HUES64 (cell line): ENCODE results near the gene MTA3.

Experiments
- H3K27ac ChIP-seq: 2 replicates; pipeline ENCODE4 v1.7.0; 2013; ENCODE audit warnings: low read depth, low read length, inconsistent platforms
- H3K27me3 ChIP-seq: 2 replicates; pipeline ENCODE4 v1.6.1; 2013; ENCODE audit warnings: mild to moderate bottlenecking, low read length; ENCODE audit not compliant: insufficient read depth
- H3K36me3 ChIP-seq: 2 replicates; pipeline ENCODE4 v1.6.1; 2013; ENCODE audit warnings: mild to moderate bottlenecking, low read length; ENCODE audit not compliant: insufficient read depth
- H3K4me1 ChIP-seq: 2 replicates; pipeline ENCODE4 v1.6.1; 2013; ENCODE audit warnings: mild to moderate bottlenecking, low read length, moderate library complexity; ENCODE audit not compliant: insufficient read depth
- H3K4me3 ChIP-seq: 2 replicates; pipeline ENCODE4 v1.5.1; 2013; ENCODE audit warnings: mild to moderate bottlenecking, low read length, moderate library complexity
- H3K9ac ChIP-seq: 2 replicates; pipeline ENCODE4 v1.6.1; 2013; ENCODE audit warnings: mild to moderate bottlenecking, low read depth, low read length
- H3K9me3 ChIP-seq: 2 replicates; pipeline ENCODE4 v1.6.1; 2013; ENCODE audit warnings: low read depth, low read length; ENCODE audit not compliant: insufficient read depth
- WGBS: fragments of 150-250, 120-280 bp; methylation state at CpG from one replicate; pipeline ENCODE4 v1.1.7; 2013; ENCODE audit warnings: missing lambda C conversion rate; 5-methylcytosine and 5-hydroxymethylcytosine counted together

Gene MTA3

GRCh38 chr2:42663106-42663780 lies 94.8 kb downstream of the MTA3 start:
- Histone ChIP-seq H3K4me3 (no peak overlapping the region), H3K9ac (no peak overlapping the region), H3K27me3 (no peaks in the 10 kb centered on the region), H3K4me1 (peaks cover 31% of the 10 kb centered on the region), H3K9me3 (no peaks in the 10 kb centered on the region), H3K36me3 (peaks cover 57% of the 10 kb centered on the region), H3K27ac (no peak overlapping the region; the same call in 1 of the 2 replicates)
- WGBS = 71% methylated on average over 3 of the region's 3 CpGs

- Histone ChIP-seq H3K27me3 (no peaks in the 10 kb centered on the region), H3K36me3 (peaks cover 54% of the 10 kb centered on the region), H3K4me1 (peaks cover 27% of the 10 kb centered on the region), H3K4me3 (no peak overlapping the region), H3K9me3 (no peaks in the 10 kb centered on the region), H3K9ac (no peak overlapping the region), H3K27ac (no peak overlapping the region)
- WGBS = 100% methylated on average over 2 of the region's 3 CpGs
These were observed 95.4 kb downstream of the MTA3 start for GRCh38 chr2:42663828-42664227.

- Histone ChIP-seq H3K4me3 (no peak overlapping the region), H3K27me3 (no peaks in the 10 kb centered on the region), H3K4me1 (no peaks in the 10 kb centered on the region), H3K27ac (peak overlapping the region; percentile 25; the same call in 1 of the 2 replicates), H3K9me3 (no peaks in the 10 kb centered on the region), H3K36me3 (peaks cover 40% of the 10 kb centered on the region), H3K9ac (no peak overlapping the region)
- WGBS = 100% methylated on average over 1 of the region's 1 CpG
These were observed 105.7 kb downstream of the MTA3 start for GRCh38 chr2:42673989-42674579.

GRCh38 chr2:42675815-42676214 lies 107.4 kb downstream of the MTA3 start:
- Histone ChIP-seq H3K4me3 (no peak overlapping the region), H3K36me3 (peaks cover 58% of the 10 kb centered on the region), H3K9ac (no peak overlapping the region), H3K27me3 (no peaks in the 10 kb centered on the region), H3K4me1 (no peaks in the 10 kb centered on the region), H3K27ac (no peak overlapping the region), H3K9me3 (no peaks in the 10 kb centered on the region)
- 100% methylated on average over 2 of the region's 2 CpGs for WGBS

- 72% methylated on average over 5 of the region's 5 CpGs for WGBS
These were observed 116.9 kb downstream of the MTA3 start for GRCh38 chr2:42685303-42685702.

GRCh38 chr2:42693013-42693615 lies 124.7 kb downstream of the MTA3 start:
- Histone ChIP-seq H3K36me3 (peaks cover 58% of the 10 kb centered on the region), H3K27ac (no peak overlapping the region), H3K4me3 (no peak overlapping the region), H3K9ac (no peak overlapping the region), H3K27me3 (no peaks in the 10 kb centered on the region), H3K9me3 (no peaks in the 10 kb centered on the region), H3K4me1 (0 out of 2 replicates have a peak, but pooled peaks cover 4% of the 10 kb centered on the region)
- WGBS = 87% methylated on average over 2 of the region's 2 CpGs

More at GRCh38 chr2:42685303-42685702, 116.9 kb downstream of the MTA3 start:
- H3K9ac ChIP-seq = no peak overlapping the region
- H3K4me3 ChIP-seq = no peak overlapping the region
- no peaks in the 10 kb centered on the region for H3K27me3 ChIP-seq
- no peaks in the 10 kb centered on the region for H3K9me3 ChIP-seq
- peaks cover 3% of the 10 kb centered on the region; the same call in 1 of the 2 replicates for H3K4me1 ChIP-seq
- H3K36me3 ChIP-seq = peaks cover 75% of the 10 kb centered on the region
- H3K27ac ChIP-seq = no peak overlapping the region

GRCh38 chr2:42693688-42694479 lies 125.5 kb downstream of the MTA3 start:
- 96% methylated on average over 5 of the region's 5 CpGs for WGBS
- H3K36me3 ChIP-seq = peaks cover 63% of the 10 kb centered on the region
- H3K27ac ChIP-seq = no peak overlapping the region

GRCh38 chr2:42696987-42697386 lies 128.6 kb downstream of the MTA3 start:
- Histone ChIP-seq H3K36me3 (peaks cover 69% of the 10 kb centered on the region), H3K9ac (no peak overlapping the region), H3K27me3 (no peaks in the 10 kb centered on the region), H3K4me1 (0 out of 2 replicates have a peak, but pooled peaks cover under 1% of the 10 kb centered on the region), H3K27ac (no peak overlapping the region), H3K4me3 (no peak overlapping the region), H3K9me3 (no peaks in the 10 kb centered on the region)

More at GRCh38 chr2:42693688-42694479, 125.5 kb downstream of the MTA3 start:
- Histone ChIP-seq H3K9ac (no peak overlapping the region), H3K27me3 (no peaks in the 10 kb centered on the region), H3K9me3 (no peaks in the 10 kb centered on the region), H3K4me1 (0 out of 2 replicates have a peak, but pooled peaks cover 4% of the 10 kb centered on the region), H3K4me3 (no peak overlapping the region)

- Histone ChIP-seq H3K4me3 (no peak overlapping the region), H3K4me1 (peaks cover 3% of the 10 kb centered on the region; the same call in 1 of the 2 replicates), H3K9me3 (no peaks in the 10 kb centered on the region), H3K27me3 (no peaks in the 10 kb centered on the region), H3K36me3 (peaks cover 76% of the 10 kb centered on the region), H3K9ac (no peak overlapping the region), H3K27ac (no peak overlapping the region)
- WGBS = 93% methylated on average over 4 of the region's 4 CpGs
These were observed 130.5 kb downstream of the MTA3 start for GRCh38 chr2:42698940-42699339.

GRCh38 chr2:42706836-42707235 lies 138.4 kb downstream of the MTA3 start:
- Histone ChIP-seq H3K9ac (no peak overlapping the region), H3K4me3 (no peak overlapping the region), H3K4me1 (peaks cover 20% of the 10 kb centered on the region), H3K27ac (no peak overlapping the region), H3K36me3 (peaks cover 66% of the 10 kb centered on the region), H3K9me3 (no peaks in the 10 kb centered on the region), H3K27me3 (no peaks in the 10 kb centered on the region)
- WGBS = 53% methylated on average over 3 of the region's 3 CpGs

- 58% methylated on average over 5 of the region's 6 CpGs for WGBS
- no peaks in the 10 kb centered on the region for H3K27me3 ChIP-seq
- no peak overlapping the region for H3K9ac ChIP-seq
- H3K4me1 ChIP-seq = peaks cover 17% of the 10 kb centered on the region
- H3K36me3 ChIP-seq = peaks cover 55% of the 10 kb centered on the region
- H3K9me3 ChIP-seq = no peaks in the 10 kb centered on the region
- H3K4me3 ChIP-seq = no peak overlapping the region
- H3K27ac ChIP-seq = no peak overlapping the region
These were observed 139.7 kb downstream of the MTA3 start for GRCh38 chr2:42708179-42708578.
